ENCODE results near the gene PRKAR1B. TPM values are rescaled to one million over a fixed set of nuclear protein-coding genes. Genes with fewer than 3 reads are reported as not detected.

Gene PRKAR1B
- total and polyA plus RNA-seq, 2 donors (not counting 1 experiment from before 2014, with no cell fraction given) = 4.5 to 8.6 TPM

- Histone ChIP-seq H3K79me2 (ENCODE audit: control insufficient read depth, insufficient read depth, low read length) (no peaks in the 10 kb centered on the region), H3K4me3 (ENCODE audit: control extremely low read depth in 1 of 5, extremely low read depth in 1 of 5, insufficient read depth in 1 of 5, low read depth in 2 of 5, low read length in 4 of 5) (no peak overlapping the region), H3K9ac (ENCODE audit: low read length) (no peak overlapping the region), H2AFZ (ENCODE audit: insufficient read depth, low read depth, low read length, poor library complexity, severe bottlenecking) (no peak overlapping the region), H3K4me2 (replicated peaks; ENCODE audit: low read depth, low read length, poor library complexity, severe bottlenecking) (no peak overlapping the region), H3K27me3 (replicated peaks in 1 of 4; ENCODE audit: control extremely low read depth in 1 of 4, control insufficient read depth in 3 of 4, insufficient read depth in 4 of 4, low read length in 3 of 4) (no peaks in the 10 kb centered on the region), H3K36me3 (replicated peaks in 1 of 2; ENCODE audit: control extremely low read depth in 1 of 2, control insufficient read depth in 1 of 2, extremely low read depth in 1 of 2, insufficient read depth in 2 of 2, low read length in 1 of 2) (no peaks in the 10 kb centered on the region), H3K27ac (ENCODE audit: low read length in 2 of 2) (no peak overlapping the region), H3K4me1 (ENCODE audit: control insufficient read depth in 2 of 2, insufficient read depth in 2 of 2, low read length in 2 of 2) (peaks cover 0 to 1% of the 10 kb centered on the region in 2 donors), H3K9me3 (ENCODE audit: control extremely low read depth in 1 of 3, control insufficient read depth in 2 of 3, insufficient read depth in 1 of 3, low read length in 2 of 3) (peaks cover 0 to 14% (median 2%) of the 10 kb centered on the region in 3 donors), H4K20me1 (ENCODE audit: control insufficient read depth, insufficient read depth, low read length, poor library complexity, severe bottlenecking) (no peaks in the 10 kb centered on the region)
- intact Hi-C loops (cut with micrococcal nuclease) = no loop called here
- CTCF ChIA-PET = no interaction called here
- no peaks in the 10 kb centered on the region for H3K4me1 Mint-ChIP-seq
- no peaks in the 10 kb centered on the region for H3K27me3 Mint-ChIP-seq
- 98% methylated on average over 5 of the region's 7 CpGs for WGBS (ENCODE audit: insufficient coverage)
- TF ChIP-seq, protein P1, sequence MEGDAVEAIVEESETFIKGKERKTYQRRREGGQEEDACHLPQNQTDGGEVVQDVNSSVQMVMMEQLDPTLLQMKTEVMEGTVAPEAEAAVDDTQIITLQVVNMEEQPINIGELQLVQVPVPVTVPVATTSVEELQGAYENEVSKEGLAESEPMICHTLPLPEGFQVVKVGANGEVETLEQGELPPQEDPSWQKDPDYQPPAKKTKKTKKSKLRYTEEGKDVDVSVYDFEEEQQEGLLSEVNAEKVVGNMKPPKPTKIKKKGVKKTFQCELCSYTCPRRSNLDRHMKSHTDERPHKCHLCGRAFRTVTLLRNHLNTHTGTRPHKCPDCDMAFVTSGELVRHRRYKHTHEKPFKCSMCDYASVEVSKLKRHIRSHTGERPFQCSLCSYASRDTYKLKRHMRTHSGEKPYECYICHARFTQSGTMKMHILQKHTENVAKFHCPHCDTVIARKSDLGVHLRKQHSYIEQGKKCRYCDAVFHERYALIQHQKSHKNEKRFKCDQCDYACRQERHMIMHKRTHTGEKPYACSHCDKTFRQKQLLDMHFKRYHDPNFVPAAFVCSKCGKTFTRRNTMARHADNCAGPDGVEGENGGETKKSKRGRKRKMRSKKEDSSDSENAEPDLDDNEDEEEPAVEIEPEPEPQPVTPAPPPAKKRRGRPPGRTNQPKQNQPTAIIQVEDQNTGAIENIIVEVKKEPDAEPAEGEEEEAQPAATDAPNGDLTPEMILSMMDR (IDR thresholded peaks at IDR 0.05) = no peak
- no peak for TF ChIP-seq EZH2 (IDR thresholded peaks at IDR 0.05; ENCODE audit: borderline replicate concordance, insufficient read depth, low read depth, low read length, poor library complexity, severe bottlenecking)
- H3K9me3 Mint-ChIP-seq (ENCODE audit: insufficient read depth) = peaks cover 4% of the 10 kb centered on the region
- no peak overlapping the region for H3K4me3 Mint-ChIP-seq
- no peak overlapping the region for H3K27ac Mint-ChIP-seq
- ATAC-seq (ENCODE audit: low read depth) (no peak), DNase-seq (no peak)
- POLR2A ChIA-PET = no interaction called here
Measured at GRCh38 chr7:706721-707120, 20.4 kb downstream of the PRKAR1B start.

GRCh38 chr7:703049-703448 lies 24.0 kb downstream of the PRKAR1B start:
- no peak overlapping the region for H3K27ac Mint-ChIP-seq
- Histone ChIP-seq H3K79me2 (ENCODE audit: control insufficient read depth, insufficient read depth, low read length) (peaks cover 3% of the 10 kb centered on the region), H3K27ac (ENCODE audit: low read length in 2 of 2) (no peak overlapping the region), H3K36me3 (replicated peaks in 1 of 2; ENCODE audit: control extremely low read depth in 1 of 2, control insufficient read depth in 1 of 2, extremely low read depth in 1 of 2, insufficient read depth in 2 of 2, low read length in 1 of 2) (peaks cover 0 to 2% of the 10 kb centered on the region in 2 experiments), H3K4me2 (replicated peaks; ENCODE audit: low read depth, low read length, poor library complexity, severe bottlenecking) (no peak overlapping the region), H4K20me1 (ENCODE audit: control insufficient read depth, insufficient read depth, low read length, poor library complexity, severe bottlenecking) (no peaks in the 10 kb centered on the region), H3K9ac (ENCODE audit: low read length) (no peak overlapping the region), H2AFZ (ENCODE audit: insufficient read depth, low read depth, low read length, poor library complexity, severe bottlenecking) (no peak overlapping the region), H3K4me3 (ENCODE audit: control extremely low read depth in 1 of 5, extremely low read depth in 1 of 5, insufficient read depth in 1 of 5, low read depth in 2 of 5, low read length in 4 of 5) (no peak overlapping the region), H3K9me3 (ENCODE audit: control extremely low read depth in 1 of 3, control insufficient read depth in 2 of 3, insufficient read depth in 1 of 3, low read length in 2 of 3) (peaks cover 0 to 14% (median 2%) of the 10 kb centered on the region in 3 donors), H3K4me1 (ENCODE audit: control insufficient read depth in 2 of 2, insufficient read depth in 2 of 2, low read length in 2 of 2) (no peaks in the 10 kb centered on the region), H3K27me3 (replicated peaks in 1 of 4; ENCODE audit: control extremely low read depth in 1 of 4, control insufficient read depth in 3 of 4, insufficient read depth in 4 of 4, low read length in 3 of 4) (no peaks in the 10 kb centered on the region)
- TF ChIP-seq EZH2 (IDR thresholded peaks at IDR 0.05; ENCODE audit: borderline replicate concordance, insufficient read depth, low read depth, low read length, poor library complexity, severe bottlenecking) = no peak
- TF ChIP-seq, protein P1 (IDR thresholded peaks at IDR 0.05) = no peak
- DNase-seq = no peak
- peaks cover 4% of the 10 kb centered on the region for H3K9me3 Mint-ChIP-seq (ENCODE audit: insufficient read depth)
- ATAC-seq (ENCODE audit: low read depth) = no peak
- no peaks in the 10 kb centered on the region for H3K27me3 Mint-ChIP-seq
- CTCF ChIA-PET = no interaction called here
- WGBS (ENCODE audit: insufficient coverage) = no CpG with 5 or more reads among the region's 3 CpGs
- H3K4me3 Mint-ChIP-seq = no peak overlapping the region
- intact Hi-C loops (cut with micrococcal nuclease) = no loop called here
- H3K4me1 Mint-ChIP-seq = no peaks in the 10 kb centered on the region
- POLR2A ChIA-PET = no interaction called here

Data from B cell (primary cell).